HEK293T (cell line): ENCODE results near the gene TOMM34.

Source experiments
- ARNT ChIP-seq: fragments of 450-650 bp; IDR thresholded peaks from 2 replicates; pipeline ENCODE4 v1.6.1; 2017; ENCODE audit warnings: mild to moderate bottlenecking
- BHLHE40 ChIP-seq: fragments of 450-650 bp; IDR thresholded peaks from 2 replicates; pipeline ENCODE4 v1.6.1; 2016; ENCODE audit warnings: mild to moderate bottlenecking, moderate library complexity, borderline replicate concordance
- FOXK2 ChIP-seq: fragments of 450-650 bp; IDR thresholded peaks from 2 replicates; pipeline ENCODE4 v1.6.1; 2016; ENCODE audit warnings: mild to moderate bottlenecking
- FOXM1 ChIP-seq: fragments of 450-650 bp; IDR thresholded peaks from 2 replicates; pipeline ENCODE4 v1.6.1; 2017; ENCODE audit warnings: mild to moderate bottlenecking, borderline replicate concordance
- L3MBTL2 ChIP-seq: fragments of 450-650 bp; conservative IDR thresholded peaks from 2 replicates; pipeline ENCODE4 v1.6.1; 2016; ENCODE audit warnings: mild to moderate bottlenecking
- SP1 ChIP-seq: fragments of 450-650 bp; IDR thresholded peaks from 2 replicates; pipeline ENCODE4 v1.6.1; 2017
- TARDBP ChIP-seq: fragments of 450-650 bp; IDR thresholded peaks from 2 replicates; pipeline ENCODE4 v1.6.1; 2016
- ZNF384 ChIP-seq: fragments of 450-650 bp; IDR thresholded peaks from 2 replicates; pipeline ENCODE4 v1.6.1; 2016

DNA sequence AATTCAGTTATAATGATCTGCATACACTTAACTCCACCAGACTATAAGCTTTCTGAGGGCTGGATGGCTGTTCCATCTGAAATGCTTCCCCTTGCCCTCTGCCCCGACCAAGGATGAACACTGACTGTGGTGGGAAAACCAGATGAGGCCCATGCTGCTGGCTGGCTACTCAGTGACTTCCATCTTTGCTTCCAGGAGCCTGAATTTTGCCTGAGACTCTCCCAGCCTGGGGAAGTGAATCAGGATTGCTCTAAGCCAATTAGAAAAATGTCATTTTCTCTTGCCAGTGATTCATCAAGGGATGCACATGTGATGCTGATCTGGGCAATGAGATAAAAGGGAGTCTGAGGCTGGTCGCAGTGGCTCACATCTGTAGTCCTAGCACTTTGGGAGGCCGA lies 1.7 kb upstream of the TOMM34 start:
- no peak for TF ChIP-seq TARDBP
- TF ChIP-seq SP1: no peak
- TF ChIP-seq ARNT: no peak
- no peak for TF ChIP-seq ZNF384
- TF ChIP-seq FOXM1: no peak
- TF ChIP-seq L3MBTL2: no peak
- no peak for TF ChIP-seq FOXK2
- TF ChIP-seq BHLHE40: no peak
